ENCODE results near the gene SLC25A23.
"Not testable (repeated sequence)": the region's sequence is repeated elsewhere in the genome, so short reads cannot be mapped to it uniquely, and the experiment has no call there.

SLC25A23 gene

GRCh38 chr19:6459262-6460098, at the start of gene SLC25A23:
TSS of gene SLC25A23 (minus strand) at chr19:6459792. CDS start at chr19:6459628, 164 bp downstream.
- no peak for DNase-seq

DNA sequence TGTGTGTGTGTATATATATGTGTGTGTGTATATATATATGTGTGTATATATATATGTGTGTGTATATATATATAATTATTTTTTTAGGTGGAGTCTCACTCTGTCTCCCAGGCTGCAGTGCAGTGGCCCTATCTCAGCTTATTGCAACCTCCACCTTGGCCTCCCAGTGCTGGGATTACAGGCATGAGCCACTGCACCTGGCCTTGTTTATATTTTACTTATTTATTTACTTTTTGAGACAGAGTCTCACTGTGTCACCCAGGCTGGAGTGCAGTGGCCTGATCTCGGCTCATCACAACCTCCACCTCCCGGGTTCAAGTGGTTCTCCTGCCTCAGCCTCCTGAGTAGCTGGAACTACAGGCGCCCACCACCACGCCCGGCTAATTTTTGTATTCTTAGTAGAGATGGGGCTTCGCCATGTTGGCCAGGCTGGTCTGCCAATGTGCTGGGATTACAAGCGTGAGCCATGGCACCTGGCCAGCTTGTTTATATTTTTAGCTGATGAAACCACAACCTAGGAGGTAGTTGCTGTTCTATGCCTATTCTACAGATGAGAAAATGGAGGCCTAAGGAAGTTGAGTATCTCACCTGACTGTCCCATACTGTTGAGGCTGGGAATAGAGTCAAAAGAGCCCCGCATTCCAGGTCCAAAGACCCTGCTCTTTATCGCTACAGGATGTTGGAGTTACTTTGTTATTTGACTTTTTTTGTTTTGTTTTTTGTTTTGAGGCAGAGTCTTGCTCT, 48.6 kb upstream of the SLC25A23 start:
- DNase-seq, result not testable (repeated sequence)

DNA sequence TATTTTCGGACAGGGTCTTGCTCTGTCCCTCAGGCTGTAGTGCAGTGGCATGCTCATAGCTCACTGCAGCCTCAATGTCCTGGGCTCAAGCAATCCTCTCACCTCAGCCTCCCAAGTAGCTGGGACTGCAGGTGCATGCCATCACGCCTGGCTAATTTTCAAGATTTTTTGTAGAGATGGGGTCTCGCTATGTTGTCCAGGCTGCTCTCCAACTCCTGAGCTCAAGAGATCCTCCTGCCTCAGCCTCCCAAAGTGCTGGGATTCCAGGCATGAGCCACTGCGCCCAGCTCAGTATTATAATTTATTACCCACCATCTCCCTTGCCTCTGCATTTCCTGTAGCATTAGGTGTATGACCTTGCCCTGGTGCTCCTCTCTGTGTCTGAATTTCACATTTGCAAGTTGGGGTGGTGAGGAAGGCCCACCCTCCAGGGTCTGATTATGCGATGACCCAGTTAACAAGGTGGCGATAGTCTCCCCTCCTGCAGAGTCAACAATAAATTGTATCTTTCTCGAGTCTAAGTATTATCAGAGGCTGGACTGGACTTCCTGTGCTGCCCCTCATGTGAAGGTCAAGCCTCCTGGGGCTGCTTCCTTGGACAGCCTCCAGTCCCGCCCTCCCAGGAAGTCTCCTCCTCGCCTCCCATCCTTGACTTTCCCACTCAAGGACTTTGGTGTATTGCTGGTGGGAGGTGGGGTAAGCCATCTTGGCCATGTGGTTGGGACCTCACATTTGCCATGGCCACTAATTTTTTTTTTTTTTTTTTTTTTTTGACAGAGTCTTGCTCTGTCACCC, 44.0 kb upstream of the SLC25A23 start:
- no peak for DNase-seq

DNA sequence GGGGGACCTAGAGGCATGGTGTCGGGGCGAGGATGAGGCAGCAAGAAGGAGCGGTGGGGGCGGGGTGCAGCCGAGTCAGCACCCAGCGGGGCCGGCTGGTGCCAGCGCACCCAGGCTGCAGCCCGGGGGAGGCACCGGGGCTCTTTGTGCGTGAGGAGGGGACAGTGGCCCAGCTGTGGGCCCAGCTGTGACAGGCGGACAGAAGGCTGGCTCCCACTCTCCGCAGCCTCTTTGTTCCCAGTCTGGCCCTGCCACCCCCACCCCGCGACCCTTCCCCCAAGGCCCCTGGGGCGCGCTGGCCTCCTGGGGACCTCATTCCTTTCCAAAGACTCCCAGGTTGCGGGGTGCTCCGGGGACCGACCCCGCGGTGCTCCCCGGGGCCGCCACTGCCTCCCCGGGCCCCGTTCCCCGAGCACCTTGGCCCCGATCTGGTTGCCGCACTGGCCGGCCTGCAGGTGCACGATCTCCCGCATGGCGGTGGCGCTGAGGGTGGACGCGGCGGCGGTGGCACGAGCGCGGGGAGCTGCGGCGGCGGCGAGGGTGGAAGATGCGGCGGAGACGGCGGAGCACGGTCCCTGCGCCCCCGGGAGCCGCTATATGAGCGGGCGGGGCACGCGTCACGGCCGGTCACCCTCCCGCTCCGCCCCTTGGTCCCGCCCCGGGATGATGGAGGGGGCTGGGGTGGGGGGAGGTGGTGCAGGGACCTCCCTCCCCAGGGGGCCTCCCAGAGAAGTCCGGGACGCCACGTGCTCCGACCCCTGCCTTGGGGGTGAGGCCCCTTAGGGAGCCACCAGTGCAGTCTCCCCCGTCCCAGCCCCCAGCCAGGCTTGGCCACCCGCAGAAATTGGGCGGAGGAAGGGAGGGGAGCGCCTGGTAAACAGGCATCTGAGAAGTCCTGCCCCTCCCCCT, 42.4 kb upstream of the SLC25A23 start, which contains the start of gene TUBB4A:
Gene TUBB4A, minus strand, starts transcription at position 570 of the 909 bp plus-strand sequence. Its CDS starts 97 bp downstream, at position 473.
- DNase-seq, result no peak

DNA sequence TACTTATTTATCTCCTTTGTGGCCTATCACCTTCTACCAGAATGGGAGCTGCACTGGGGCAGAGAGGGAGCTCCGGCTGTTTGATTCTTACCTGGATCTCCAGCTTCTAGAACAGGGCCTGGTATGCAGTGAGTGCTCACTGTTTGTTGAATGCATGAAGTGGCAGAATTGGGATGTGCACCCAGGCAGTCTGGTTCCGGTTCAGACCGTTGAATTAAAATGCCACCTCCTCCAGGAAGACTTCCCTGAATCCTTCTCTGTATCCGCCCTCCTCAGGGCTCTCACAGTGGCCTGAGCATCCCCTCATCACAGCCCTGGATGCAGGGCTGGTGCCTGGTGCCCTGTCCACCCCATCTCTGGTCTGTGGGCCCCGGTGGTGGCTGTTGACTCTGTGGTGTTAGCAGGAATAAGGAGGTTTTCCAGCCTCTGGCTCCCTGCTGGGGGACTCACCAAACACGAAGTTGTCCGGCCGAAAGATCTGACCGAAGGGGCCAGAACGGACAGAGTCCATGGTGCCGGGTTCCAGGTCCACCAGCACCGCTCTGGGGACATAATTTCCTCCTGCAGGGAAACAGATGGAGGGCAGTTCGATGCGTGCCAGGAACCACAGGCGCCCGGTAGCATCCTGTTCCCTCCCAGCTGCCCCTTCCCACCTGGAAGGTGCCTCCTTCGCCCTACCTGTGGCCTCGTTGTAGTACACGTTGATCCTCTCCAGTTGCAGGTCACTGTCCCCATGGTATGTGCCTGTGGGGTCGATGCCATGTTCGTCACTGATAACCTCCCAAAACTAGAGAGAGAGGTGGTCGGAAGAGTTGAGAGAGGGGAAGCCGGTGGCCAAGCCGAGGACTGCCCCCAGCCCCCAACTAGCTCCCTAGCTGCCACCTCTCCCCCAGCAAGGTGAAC, 41.5 kb upstream of the SLC25A23 start:
- DNase-seq, result no peak

- no peak for DNase-seq
These were observed 39.6 kb upstream of the SLC25A23 start for GRCh38 chr19:6499052-6499790.

- DNase-seq, result no peak
These were observed 38.9 kb upstream of the SLC25A23 start for GRCh38 chr19:6498294-6499036.

GRCh38 chr19:6495947-6496346, 36.4 kb upstream of the SLC25A23 start:
- no peak for DNase-seq

DNA sequence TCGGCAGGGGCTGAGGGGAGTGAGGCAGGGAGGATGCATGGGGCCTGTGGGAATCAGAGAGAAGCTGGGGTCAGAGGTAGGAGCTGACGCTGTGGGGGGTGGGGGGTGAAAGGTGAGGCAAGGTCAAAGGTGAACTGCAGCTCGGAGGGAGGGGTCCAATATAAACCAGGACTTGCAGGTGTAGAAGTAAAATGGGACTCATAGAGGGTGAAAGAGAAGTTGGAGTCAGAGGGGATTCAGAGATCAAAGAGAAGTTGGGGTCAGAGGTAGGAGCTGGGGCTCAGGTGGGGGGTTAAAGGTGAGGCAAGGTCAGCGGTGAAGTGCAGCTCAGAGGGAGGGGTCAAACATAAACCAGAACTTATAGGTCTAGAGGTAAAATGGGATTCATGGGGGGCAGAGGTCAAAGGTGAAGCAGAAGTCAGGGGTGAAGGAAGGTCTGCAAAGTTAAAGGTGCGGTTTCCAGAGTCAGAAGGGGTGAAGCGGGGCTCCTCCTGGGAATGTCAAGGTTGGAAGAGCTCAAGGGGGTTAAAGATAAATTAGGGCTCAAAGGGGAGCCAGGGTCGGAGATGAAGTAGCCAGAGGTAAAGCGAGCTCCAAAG, 34.9 kb upstream of the SLC25A23 start:
- DNase-seq, result no peak

GRCh38 chr19:6491802-6492592, 32.4 kb upstream of the SLC25A23 start:
- no peak for DNase-seq

GRCh38 chr19:6490134-6490533, 30.5 kb upstream of the SLC25A23 start:
- DNase-seq, result no peak

GRCh38 chr19:6489278-6490061, 29.9 kb upstream of the SLC25A23 start:
- DNase-seq, result no peak

DNA sequence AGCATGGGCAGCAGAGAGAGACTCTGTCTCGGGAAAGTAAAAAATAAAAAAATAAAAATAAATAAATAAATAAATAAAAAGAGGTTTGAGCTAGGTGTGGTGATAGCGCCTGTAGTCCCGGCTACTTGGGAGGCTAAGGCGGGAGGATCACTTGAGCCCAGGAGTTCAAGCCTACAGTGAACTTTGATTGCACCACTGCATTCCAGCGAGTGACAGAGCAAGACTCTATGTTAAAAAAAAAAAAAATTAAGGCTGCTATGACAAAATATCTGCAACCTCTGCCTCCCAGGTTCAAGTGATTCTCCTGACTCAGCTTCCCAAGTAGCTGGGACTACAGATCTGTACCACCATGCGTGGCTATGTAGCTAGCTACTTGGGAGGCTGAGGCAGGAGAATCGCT, 25.2 kb upstream of the SLC25A23 start:
- DNase-seq, result no peak

DNA sequence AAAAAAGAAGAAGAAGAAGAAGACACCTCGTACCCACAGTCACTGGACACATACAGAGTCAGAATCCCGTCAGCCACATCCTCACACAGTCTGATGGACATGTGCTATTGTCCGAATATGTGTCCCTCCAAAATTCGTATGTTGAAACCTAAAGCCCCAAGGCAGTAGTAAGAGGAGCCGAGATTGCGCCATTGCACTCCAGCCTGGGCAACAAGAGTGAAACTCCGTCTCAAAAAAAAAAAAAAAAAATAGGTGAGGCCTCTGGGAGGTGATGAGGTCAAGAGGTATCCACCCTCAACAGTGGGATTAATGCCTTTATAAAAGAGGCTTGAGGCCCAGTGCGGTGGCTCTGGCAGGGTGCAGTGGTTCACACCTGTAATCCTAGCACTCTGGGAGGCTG, 24.6 kb upstream of the SLC25A23 start:
- no peak for DNase-seq

GRCh38 chr19:6483235-6483634, 23.6 kb upstream of the SLC25A23 start:
- DNase-seq, result no peak

DNA sequence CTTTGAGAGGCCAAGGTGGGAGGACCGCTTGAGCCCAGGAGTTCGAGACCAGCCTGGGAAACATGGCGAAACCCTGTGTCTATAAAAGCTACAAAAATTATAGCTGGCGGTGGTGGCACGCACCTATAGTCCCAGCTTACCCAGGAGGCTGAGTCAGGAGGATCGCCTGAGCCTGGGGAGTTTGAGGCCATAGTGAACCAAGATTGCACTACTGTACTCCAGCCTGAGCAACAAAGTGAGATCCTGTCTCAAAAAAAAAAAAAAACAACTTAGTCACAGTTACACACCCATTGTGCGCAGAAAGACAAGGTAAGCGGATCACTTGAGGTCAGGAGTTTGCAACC, 22.7 kb upstream of the SLC25A23 start:
- DNase-seq, result no peak

GRCh38 chr19:6481541-6482342, 22.1 kb upstream of the SLC25A23 start, which contains the start of gene DENND1C:
TSS of gene DENND1C (minus strand) at chr19:6481787. CDS start at chr19:6481695, 92 bp downstream.
- DNase-seq, result no peak

All from NCI-H2081 treated with DMSO at 0.1 percent for 48 hours (cell line).